ENCODE measurements around the gene TMEM201. TPM values are rescaled to one million over a fixed set of nuclear protein-coding genes. Genes with fewer than 3 reads are reported as not detected.

TMEM201 gene
- total and polyA plus RNA-seq, 4 donors = 4.5 to 10.8 (median 5.8) TPM

DNA sequence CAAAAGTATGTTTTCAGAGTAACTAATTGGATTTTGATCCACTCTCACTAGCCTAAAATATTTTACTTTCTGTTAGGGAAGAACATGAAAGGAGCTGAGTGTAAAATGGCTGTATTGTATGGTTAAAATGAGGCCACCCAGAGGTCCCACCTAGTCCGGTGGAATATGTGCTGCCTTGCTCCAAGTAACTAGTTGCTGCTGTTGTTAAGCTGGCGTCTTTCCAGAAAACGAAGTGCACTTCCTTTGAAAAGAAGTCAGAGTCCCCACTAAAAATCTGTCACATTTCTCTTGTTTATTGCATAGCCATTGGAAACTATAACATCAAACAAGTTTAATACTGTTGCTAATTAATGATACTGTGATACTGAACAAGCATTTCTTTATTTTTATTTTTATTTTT is 46.3 kb upstream of the TMEM201 start:
- DNase-seq = peak; percentile 63 to 92 (median 90)
- peak overlapping the region in 1 of 2 donors; percentile 41 for H3K27ac ChIP-seq (ENCODE audit: low read depth in 1 of 2, low read length in 1 of 2)
- no peaks in the 10 kb centered on the region for H3K27me3 ChIP-seq (ENCODE audit: control insufficient read depth in 3 of 3, insufficient read depth in 3 of 3, low read length in 2 of 3)
- no peak overlapping the region for H3K9ac ChIP-seq (ENCODE audit: insufficient read depth in 1 of 2, low read length in 2 of 2)
- H3K4me1 ChIP-seq (ENCODE audit: control insufficient read depth in 5 of 5, insufficient read depth in 5 of 5, low read length in 5 of 5) = peaks cover 0 to 19% (median 6%) of the 10 kb centered on the region in 5 donors
- no peak for TF ChIP-seq CTCF (IDR thresholded peaks at IDR 0.05; ENCODE audit: control extremely low read depth, extremely low read depth)
- no peak for ATAC-seq (ENCODE audit: insufficient read depth, low FRiP score)
- H3K4me3 ChIP-seq = no peak overlapping the region
- H3K9me3 ChIP-seq (ENCODE audit: control insufficient read depth in 4 of 4, insufficient read depth in 3 of 4, low read length in 3 of 4) = no peaks in the 10 kb centered on the region
- 12 to 18% methylated on average over 3 of the region's 3 CpGs for WGBS, 2 donors
- no peaks in the 10 kb centered on the region for H3K36me3 ChIP-seq (ENCODE audit: control insufficient read depth in 4 of 4, insufficient read depth in 4 of 4, low read length in 4 of 4)

GRCh38 chr1:9544926-9545325 is 43.8 kb upstream of the TMEM201 start:
- Histone ChIP-seq H3K27me3 (ENCODE audit: control insufficient read depth in 3 of 3, insufficient read depth in 3 of 3, low read length in 2 of 3) (no peaks in the 10 kb centered on the region), H3K9me3 (ENCODE audit: control insufficient read depth in 4 of 4, insufficient read depth in 3 of 4, low read length in 3 of 4) (peaks cover 0 to 2% (median 0%) of the 10 kb centered on the region in 4 donors), H3K9ac (ENCODE audit: insufficient read depth in 1 of 2, low read length in 2 of 2) (no peak overlapping the region), H3K4me1 (ENCODE audit: control insufficient read depth in 5 of 5, insufficient read depth in 5 of 5, low read length in 5 of 5) (peaks cover 0 to 13% (median 7%) of the 10 kb centered on the region in 5 donors), H3K27ac (ENCODE audit: low read depth in 1 of 2, low read length in 1 of 2) (no peak overlapping the region), H3K4me3 (no peak overlapping the region), H3K36me3 (ENCODE audit: control insufficient read depth in 4 of 4, insufficient read depth in 4 of 4, low read length in 4 of 4) (no peaks in the 10 kb centered on the region)
- ATAC-seq (ENCODE audit: insufficient read depth, low FRiP score) (no peak), DNase-seq (no peak)
- no peak for TF ChIP-seq CTCF (IDR thresholded peaks at IDR 0.05; ENCODE audit: control extremely low read depth, extremely low read depth)
- 86% methylated on average over 3 of the region's 3 CpGs for WGBS, 2 donors

- H3K36me3 ChIP-seq (ENCODE audit: control insufficient read depth in 4 of 4, insufficient read depth in 4 of 4, low read length in 4 of 4) = peaks cover 0 to 6% (median under 1%) of the 10 kb centered on the region in 4 donors
- no peak overlapping the region for H3K4me3 ChIP-seq
- H3K27ac ChIP-seq (ENCODE audit: low read depth in 1 of 2, low read length in 1 of 2) = no peak overlapping the region
- no peak overlapping the region for H3K9ac ChIP-seq (ENCODE audit: insufficient read depth in 1 of 2, low read length in 2 of 2)
- H3K4me1 ChIP-seq (ENCODE audit: control insufficient read depth in 5 of 5, insufficient read depth in 5 of 5, low read length in 5 of 5) = peaks cover 0 to 6% (median 0%) of the 10 kb centered on the region in 5 donors
- WGBS, 2 donors = 95 to 97% methylated on average over 6 of the region's 6 CpGs
- H3K9me3 ChIP-seq (ENCODE audit: control insufficient read depth in 4 of 4, insufficient read depth in 3 of 4, low read length in 3 of 4) = peaks cover 0 to 2% (median 0%) of the 10 kb centered on the region in 4 donors
- DNase-seq (no peak), ATAC-seq (ENCODE audit: insufficient read depth, low FRiP score) (no peak)
- no peaks in the 10 kb centered on the region for H3K27me3 ChIP-seq (ENCODE audit: control insufficient read depth in 3 of 3, insufficient read depth in 3 of 3, low read length in 2 of 3)
- TF ChIP-seq CTCF (IDR thresholded peaks at IDR 0.05; ENCODE audit: control extremely low read depth, extremely low read depth) = no peak
These were observed 38.7 kb upstream of the TMEM201 start for GRCh38 chr1:9549955-9550546.

DNA sequence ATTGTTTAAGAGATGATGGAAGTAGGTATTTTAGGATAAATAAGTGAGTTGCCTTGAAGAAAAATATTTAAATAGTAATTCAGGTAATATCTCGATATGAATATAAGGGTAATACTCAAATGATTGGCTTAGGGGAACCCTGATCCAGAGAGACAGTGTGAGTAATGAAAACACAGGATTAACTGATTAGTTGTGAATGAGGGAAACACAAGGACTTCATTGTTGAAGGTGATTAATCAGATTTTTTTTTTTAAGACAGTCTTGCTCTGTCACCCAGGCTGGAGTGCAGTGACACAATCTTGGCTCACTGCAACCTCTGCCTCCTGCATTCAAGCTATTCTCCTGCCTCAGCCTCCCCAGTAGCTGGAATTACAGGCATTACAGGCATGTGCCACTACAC is 36.7 kb upstream of the TMEM201 start:
- H3K4me1 ChIP-seq (ENCODE audit: control insufficient read depth in 5 of 5, insufficient read depth in 5 of 5, low read length in 5 of 5) = peaks cover 0 to 6% (median 0%) of the 10 kb centered on the region in 5 donors
- TF ChIP-seq CTCF (IDR thresholded peaks at IDR 0.05; ENCODE audit: control extremely low read depth, extremely low read depth) = no peak
- no peak overlapping the region for H3K9ac ChIP-seq (ENCODE audit: insufficient read depth in 1 of 2, low read length in 2 of 2)
- H3K9me3 ChIP-seq (ENCODE audit: control insufficient read depth in 4 of 4, insufficient read depth in 3 of 4, low read length in 3 of 4) = peaks cover 0 to 2% (median 0%) of the 10 kb centered on the region in 4 donors
- DNase-seq = no peak
- ATAC-seq (ENCODE audit: insufficient read depth, low FRiP score) = no peak
- H3K27ac ChIP-seq (ENCODE audit: low read depth in 1 of 2, low read length in 1 of 2) = no peak overlapping the region
- WGBS, 2 donors = 96 to 97% methylated on average over 1 of the region's 1 CpG
- no peak overlapping the region for H3K4me3 ChIP-seq
- no peaks in the 10 kb centered on the region for H3K27me3 ChIP-seq (ENCODE audit: control insufficient read depth in 3 of 3, insufficient read depth in 3 of 3, low read length in 2 of 3)
- H3K36me3 ChIP-seq (ENCODE audit: control insufficient read depth in 4 of 4, insufficient read depth in 4 of 4, low read length in 4 of 4) = peaks cover 0 to 10% (median 8%) of the 10 kb centered on the region in 4 donors
